HL-60/S4 (cell line): ENCODE results near the gene VRTN.

Experiments
- in situ Hi-C: fragments of 300-500 bp; cut with MboI; formaldehyde crosslinking; loops from 2 replicates; pipeline ENCODE4 v1.14.3; 2022; ENCODE audit warnings: low sequenced_read_pairs

The VRTN gene

GRCh38 chr14:74392616-74393570 lies 44.6 kb downstream of the VRTN start:
- in situ Hi-C loops = no loop called here

- in situ Hi-C loops = no loop called here
Observed at GRCh38 chr14:74394549-74394948, 46.3 kb downstream of the VRTN start.

- in situ Hi-C loops = no loop called here
Observed at GRCh38 chr14:74395094-74395493, 46.8 kb downstream of the VRTN start.

- in situ Hi-C loops = no loop called here
Observed at GRCh38 chr14:74400031-74400685, 51.9 kb downstream of the VRTN start.

GRCh38 chr14:74400919-74401503 lies 52.7 kb downstream of the VRTN start:
- in situ Hi-C loops = no loop called here

GRCh38 chr14:74401504-74402241 lies 53.4 kb downstream of the VRTN start:
- in situ Hi-C loops = no loop called here

GRCh38 chr14:74402401-74403251 lies 54.4 kb downstream of the VRTN start:
- in situ Hi-C loops = no loop called here

- in situ Hi-C loops = no loop called here
Observed at GRCh38 chr14:74403619-74404417, 55.5 kb downstream of the VRTN start.

GRCh38 chr14:74404435-74404834 lies 56.2 kb downstream of the VRTN start:
- in situ Hi-C loops = no loop called here

- in situ Hi-C loops = no loop called here
Observed at GRCh38 chr14:74405663-74406062, 57.4 kb downstream of the VRTN start.

- in situ Hi-C loops = no loop called here
Observed at GRCh38 chr14:74407021-74407800, 58.9 kb downstream of the VRTN start.

GRCh38 chr14:74407801-74408154 lies 59.5 kb downstream of the VRTN start:
- in situ Hi-C loops = no loop called here

GRCh38 chr14:74408870-74409269 lies 60.6 kb downstream of the VRTN start:
- in situ Hi-C loops = no loop called here

- in situ Hi-C loops = no loop called here
Observed at GRCh38 chr14:74409441-74409840, 61.2 kb downstream of the VRTN start.
